GM18907 (cell line): ENCODE data around the gene TMEM221.
A peak's percentile ranks its signal among the peaks of the same experiment; 100 is the strongest.
"Not testable (repeated sequence)": the region's sequence is repeated elsewhere in the genome, so short reads cannot be mapped to it uniquely, and the experiment has no call there.

Experiments used
- ATAC-seq: cut with Tn5 transposase; IDR thresholded peaks from one replicate; pipeline ENCODE4 v1.9.1; 2021; ENCODE audit warnings: mild to moderate bottlenecking, moderate library complexity; ENCODE audit not compliant: unreplicated experiment

The TMEM221 gene

DNA sequence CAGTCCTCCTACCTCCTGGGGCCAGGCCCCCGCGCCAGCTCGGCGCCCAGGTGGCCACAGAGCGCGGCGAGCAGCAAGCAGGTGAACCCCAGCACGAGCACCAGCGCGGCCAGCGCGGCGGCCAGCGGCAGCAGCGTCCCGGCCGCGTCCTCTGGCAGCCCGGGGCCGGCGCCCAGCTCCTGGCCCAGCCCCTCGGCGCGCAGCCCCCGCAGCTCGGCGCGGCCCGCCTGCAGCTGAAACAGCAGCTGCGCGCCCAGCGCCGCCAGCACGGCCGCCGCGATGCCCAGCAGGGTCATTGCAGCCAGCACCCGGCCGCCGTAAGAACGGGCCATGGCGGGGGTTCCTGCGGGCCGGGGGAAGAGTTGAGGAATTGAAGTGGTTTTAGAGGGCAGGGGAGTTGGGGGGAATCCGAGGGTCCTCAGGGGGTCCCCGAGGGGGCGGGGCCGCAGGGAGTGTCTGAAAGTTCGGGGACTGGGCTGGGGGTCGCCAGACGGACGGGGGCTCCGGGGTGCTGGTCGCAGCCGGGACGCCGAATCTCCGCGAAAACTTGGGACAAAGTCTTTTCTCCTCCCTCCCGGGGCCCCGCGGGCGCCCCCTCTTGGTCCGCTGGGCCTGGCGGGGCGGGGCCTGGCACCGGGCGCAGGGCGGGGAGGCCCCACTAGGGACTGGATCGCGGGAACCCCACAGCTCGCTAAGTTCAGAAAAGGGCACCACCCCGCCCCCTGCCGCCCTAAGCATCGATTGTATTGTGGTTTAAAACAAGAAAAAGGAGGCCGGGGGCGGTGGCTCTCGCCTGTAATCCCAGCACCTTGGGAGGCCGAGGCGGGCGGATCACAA, at the start of gene TMEM221:
TSS of gene TMEM221 (minus strand) at position 538 of the 837 bp plus-strand sequence. CDS start at position 332, 206 bp downstream.
- no peak for ATAC-seq

DNA sequence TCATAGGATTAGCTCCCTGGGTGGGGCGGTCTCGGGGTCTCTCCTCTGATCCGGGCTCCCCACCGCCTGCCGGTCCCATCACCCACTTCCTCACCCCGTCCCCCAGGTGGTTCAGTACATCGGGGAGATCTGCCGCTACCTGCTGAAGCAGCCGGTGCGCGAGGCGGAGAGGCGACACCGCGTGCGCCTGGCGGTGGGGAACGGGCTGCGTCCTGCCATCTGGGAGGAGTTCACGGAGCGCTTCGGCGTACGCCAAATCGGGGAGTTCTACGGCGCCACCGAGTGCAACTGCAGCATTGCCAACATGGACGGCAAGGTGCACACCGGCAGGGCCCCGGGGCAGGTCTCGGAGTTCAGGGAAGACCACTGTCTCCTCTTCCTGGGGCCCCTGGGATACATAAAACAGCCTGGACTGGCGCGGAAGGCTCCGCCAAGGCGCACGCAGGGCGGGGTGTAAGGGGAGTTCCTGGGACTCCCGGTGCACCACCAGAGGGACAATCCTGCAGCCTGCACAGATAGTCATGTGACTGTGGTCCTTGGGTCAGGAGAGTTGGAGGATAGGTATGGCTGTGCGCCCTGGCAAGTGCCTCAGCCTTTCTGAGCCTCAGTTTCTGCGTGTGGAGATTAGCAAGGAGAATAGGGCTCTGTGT, 48.8 kb upstream of the TMEM221 start:
- no peak for ATAC-seq

DNA sequence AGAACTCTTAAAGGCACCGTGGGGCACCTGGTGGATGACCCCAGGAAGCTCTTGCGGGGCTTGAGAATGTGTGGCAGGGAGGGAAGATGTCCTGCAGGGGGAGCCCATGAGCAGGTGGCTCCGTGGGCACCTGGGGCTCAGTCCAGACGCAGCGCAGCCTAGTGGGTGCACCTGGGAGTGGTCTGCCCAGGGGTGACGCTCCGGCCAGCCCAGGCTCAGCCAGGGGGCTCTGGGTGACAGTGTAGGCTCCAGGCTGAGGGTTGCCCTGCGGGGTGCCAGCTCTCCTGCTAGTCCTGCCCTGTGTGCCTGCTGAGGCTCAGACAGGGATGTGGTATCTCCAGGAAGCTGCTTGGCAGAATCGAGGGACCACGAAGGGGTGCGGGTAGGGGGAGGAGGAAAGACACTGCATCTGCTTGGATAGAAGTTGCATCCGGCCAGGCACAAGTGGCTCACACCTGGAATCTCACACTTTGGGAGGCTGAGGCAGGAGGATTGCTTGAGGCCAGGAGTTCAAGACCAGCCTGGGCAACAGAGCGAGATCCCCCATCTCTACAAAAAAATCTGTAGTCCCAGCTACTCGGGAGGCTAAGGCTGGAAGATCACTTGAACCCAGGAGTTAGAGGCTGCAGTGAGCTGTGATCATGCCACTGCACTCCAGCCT, 48.0 kb upstream of the TMEM221 start:
- ATAC-seq = peak; percentile 71

DNA sequence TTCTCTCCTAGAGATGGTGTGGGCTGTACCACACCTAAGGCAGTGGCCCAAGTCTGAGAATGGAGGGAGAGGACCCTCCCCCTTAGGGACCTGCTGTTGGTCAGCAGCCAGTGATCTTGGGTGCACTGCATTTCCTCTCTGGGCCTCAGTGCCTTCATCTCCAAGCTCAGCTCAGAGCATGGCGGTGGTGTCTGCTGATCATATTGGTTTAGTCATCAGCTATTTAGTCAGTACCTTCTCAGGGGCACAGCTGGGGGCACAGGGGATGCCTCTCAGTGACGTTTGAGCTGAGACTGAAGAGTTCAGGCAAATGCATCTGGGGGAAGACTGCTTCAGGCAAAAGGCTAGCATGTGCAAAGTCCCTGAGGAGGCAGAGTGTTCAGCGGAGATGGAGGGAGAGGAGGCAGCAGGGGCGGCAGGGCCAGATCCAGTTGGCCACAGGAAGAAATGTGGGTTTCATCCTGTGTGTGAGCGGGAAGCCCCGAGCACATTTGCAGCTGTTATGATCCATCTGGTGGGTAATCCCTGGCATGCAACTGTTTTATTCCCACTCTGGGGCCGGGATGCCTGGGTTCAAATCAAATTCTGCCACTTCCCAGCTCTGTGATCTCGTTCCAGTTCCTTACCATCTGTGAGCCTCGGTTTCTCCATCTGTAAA, 47.3 kb upstream of the TMEM221 start:
- no peak for ATAC-seq

DNA sequence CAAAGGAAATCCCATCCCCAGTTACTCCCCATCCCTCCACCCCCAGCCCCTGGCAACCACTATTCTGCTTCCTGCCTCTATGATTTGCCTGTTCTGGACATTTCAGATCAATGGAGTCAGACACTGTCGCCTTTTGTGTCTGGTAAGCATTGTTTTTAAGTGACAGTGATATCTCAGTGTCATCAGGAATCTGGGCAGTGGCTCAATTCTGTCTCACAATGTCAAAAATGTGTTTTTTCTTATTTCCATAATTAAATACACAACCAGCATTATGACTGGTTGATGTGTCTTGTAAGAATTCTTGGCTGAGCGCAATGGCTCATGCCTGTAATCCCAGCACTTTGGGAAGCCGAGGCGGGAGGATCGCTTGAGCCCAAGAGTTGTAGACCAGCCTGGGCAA, 42.8 kb upstream of the TMEM221 start:
- no peak for ATAC-seq

DNA sequence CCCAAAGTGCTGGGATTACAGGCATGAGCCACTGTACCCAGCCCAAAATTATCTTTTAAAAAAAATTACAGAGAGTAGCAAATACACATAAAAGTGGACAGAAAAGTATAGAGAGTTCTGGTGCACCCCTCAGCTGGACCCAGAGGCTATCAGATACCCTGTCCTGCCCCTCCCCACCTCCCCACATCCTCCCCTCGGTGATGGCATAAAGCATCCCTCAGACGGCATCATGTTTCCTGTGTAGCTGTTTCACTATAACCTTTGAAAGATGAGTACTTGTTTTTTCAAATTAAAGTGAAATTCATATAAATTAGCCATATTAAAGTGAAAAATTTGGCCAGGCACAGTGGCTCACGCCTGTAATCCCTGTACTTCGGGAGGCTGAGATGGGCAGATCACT, 41.9 kb upstream of the TMEM221 start:
- no peak for ATAC-seq

DNA sequence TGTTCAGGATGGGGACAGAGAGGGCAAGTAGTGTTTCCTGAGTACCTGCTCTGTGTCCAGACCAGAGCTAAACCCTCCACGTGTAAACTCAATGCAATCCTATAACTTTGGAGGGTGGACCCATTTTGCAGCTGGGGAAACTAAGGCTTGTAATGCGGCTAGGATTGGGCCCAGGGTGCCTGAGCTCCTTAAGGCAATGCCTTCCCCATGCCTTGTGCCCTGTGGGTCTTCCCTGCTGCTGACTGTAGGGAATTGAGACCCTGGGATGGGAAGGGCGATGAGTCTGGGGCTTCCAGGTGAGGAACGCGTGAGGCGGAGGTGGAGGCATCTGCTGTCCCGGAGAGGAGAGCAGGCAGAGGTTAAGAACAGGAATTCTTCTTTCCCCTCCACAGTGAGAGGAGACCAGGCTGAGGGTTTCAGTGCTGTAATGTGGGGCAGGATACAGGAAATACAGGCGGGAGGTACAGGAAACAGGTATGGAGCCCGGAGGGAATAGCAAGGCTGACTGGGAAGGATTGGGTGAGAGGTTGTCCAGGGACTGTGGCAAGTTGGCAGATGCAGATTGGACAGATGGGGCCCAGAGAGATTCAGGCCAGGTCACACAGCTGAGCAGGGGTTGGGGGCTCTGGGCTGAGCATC, 41.0 kb upstream of the TMEM221 start:
- ATAC-seq = no peak

DNA sequence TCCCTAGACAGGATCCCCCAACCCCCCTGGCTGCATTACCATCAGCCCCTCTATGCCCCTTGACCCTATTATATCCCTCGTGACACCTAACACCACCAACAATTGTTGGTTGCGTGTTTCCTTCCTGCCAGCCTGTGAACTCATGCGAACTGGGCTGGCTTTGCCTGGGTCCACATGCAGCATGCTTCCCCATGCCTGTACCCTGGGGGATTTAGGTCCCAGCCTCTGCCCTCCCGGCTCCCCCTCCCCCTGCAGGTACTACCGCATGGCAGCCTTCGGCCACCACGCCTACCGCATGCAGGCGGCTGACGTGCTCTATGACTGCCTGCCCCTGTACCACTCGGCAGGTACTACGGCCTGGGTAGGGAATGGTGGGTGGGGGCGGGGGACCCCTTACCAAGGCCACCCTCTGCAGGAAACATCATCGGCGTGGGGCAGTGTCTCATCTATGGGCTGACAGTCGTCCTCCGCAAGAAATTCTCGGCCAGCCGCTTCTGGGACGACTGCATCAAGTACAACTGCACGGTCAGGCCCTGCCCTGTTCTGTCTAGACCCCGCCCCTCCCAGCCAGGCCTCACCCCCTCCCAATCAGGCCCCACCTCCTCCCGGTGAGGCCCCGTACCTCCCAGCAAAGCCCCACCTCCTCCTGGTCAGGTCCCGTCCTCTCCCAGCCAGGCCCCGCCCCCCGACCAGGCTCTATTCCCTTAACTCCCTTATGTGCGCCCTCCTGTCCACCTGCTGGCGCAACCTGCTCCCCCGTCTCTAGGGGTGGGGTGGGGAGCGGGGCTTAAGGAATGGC, 40.3 kb upstream of the TMEM221 start:
- ATAC-seq = no peak

DNA sequence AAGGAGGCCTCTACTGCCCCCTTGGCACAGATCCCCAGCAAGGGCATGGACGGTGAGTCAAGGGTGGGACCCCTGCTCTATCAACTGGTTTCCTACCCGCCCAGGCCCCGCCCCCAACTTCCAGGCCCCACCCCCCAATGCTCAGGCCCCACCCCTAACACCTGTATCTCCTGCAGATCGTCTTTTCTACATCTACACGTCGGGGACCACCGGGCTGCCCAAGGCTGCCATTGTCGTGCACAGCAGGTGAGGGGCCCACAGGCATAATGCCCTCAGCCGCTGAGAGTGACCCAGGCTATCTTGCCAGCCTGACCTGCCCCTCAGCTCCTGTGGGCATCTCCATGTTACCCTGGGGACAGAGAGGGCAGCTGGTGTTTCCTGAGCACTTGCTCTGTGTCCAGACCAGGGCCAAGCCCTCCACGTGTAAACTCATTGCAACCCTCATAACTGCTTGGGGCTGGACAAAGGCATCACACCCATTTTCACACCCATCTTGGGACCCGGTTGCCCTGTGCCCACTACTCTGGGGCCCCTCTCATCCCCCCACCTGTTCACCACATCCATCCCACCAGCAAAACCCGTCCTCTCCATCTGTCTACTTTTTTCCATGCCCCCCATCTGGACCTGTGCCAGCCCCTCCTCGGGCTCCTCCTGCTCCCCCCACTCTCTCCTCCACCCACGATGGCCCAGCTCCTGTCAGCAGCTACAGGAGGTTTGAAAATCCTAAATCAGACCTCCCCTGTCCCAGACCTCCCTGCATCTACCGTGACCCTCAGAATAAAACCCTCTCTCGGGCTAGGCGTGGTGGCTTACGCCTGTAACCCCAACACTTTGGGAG, 39.0 kb upstream of the TMEM221 start:
- ATAC-seq = no peak

DNA sequence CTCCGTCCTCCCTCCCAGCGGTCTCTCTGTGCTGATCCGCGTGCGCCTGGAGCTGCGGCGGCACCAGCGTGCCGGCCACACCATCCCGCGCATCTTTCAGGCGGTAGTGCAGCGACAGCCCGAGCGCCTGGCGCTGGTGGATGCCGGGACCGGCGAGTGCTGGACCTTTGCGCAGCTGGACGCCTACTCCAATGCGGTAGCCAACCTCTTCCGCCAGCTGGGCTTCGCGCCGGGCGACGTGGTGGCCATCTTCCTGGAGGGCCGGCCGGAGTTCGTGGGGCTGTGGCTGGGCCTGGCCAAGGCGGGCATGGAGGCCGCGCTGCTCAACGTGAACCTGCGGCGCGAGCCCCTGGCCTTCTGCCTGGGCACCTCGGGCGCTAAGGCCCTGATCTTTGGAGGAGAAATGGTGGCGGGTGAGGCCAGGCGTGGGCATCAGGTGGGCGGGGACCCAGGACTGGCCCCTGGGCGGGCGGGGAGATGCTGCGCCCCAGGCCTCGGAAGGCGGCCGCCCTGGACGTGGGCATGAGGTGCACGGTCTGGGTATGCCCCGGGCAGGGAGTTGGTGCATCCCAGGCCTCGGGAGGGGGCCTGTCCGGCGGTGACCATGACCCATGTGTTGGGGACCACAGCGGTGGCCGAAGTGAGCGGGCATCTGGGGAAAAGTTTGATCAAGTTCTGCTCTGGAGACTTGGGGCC, 38.2 kb upstream of the TMEM221 start:
- ATAC-seq = no peak

DNA sequence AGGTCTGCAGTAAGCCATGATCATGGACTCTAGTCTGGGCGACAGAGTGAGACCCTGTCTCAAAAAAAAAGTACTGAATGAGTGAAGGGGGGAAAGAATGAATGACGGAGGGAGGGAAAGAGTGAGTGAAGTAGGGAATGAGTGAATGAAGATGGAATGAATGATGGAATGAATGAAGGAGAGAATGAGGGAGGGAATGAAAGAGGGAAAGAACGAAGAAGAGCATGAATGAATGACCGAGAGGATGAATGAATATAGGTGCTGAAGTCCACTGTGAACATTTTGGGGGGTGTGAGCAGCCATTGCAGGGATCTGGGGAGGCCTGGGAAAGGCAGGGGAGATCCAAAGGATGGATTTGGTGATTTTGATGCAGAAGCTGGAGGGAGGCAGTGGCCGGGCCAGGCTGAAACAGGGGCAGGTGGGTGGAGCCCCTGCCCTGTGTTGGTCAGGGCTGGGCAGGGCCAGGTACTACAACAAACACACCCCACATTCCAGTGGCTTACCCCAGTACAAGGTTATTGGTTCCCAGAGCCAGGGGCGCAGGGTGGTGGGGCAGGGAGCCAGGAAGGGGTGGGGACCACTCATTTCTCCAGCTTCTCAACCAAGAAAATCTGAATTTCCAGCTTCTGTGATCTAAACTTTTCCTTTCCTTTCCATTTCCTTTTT, 36.2 kb upstream of the TMEM221 start:
- ATAC-seq = no peak

DNA sequence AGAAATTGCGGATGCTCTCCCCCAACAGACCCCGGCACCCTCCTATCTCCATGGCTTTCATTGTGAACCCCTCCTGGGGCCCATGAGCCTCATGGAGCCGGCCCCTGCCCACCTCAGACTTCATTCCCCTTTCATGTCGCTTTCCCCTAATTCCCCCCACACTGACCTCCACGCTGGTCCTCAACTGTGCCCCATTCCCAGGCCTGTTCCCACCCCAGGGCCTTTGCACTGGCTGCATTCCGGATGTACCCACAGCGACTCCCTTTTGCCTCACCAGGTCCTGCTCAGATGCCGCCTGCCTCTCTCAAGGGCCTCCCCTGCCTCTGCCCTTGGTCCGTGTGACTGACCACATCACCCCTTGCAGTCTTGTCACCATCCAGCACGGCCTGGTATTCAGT, 35.1 kb upstream of the TMEM221 start:
- no peak for ATAC-seq

DNA sequence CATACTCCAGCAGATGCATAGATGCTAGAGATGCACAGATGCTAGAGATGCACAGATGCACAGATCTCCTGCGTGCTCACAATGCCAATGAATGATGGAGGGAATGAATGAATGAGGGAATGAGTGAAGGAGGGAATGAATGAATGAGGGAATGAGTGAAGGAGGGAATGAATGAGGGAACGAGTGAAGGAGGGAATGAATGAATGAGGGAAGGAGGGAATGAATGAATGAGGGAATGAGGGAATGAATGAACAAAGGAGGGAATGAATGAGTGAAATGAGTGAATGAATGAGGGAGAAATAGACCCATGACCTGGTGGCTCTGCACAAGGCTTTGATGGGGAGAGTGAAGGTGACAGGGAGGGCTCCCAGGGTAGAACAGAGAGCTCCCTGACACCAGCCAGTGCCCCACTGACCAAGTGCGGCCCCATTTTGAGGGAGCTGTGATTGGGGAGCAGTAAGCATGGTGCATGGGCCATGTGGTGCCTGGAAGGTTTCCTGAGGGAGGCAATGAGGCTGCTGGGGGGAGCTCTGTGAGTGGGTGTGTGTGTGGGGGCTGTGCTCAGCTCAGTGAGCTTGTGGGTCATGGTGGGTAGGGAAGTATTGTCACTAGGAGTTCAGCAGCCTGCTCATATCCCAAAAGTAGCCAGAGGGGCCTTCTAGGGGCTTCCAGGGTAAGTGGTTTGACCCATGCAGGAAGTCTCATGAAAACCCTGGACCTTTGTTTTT, 34.6 kb upstream of the TMEM221 start:
- no peak for ATAC-seq

DNA sequence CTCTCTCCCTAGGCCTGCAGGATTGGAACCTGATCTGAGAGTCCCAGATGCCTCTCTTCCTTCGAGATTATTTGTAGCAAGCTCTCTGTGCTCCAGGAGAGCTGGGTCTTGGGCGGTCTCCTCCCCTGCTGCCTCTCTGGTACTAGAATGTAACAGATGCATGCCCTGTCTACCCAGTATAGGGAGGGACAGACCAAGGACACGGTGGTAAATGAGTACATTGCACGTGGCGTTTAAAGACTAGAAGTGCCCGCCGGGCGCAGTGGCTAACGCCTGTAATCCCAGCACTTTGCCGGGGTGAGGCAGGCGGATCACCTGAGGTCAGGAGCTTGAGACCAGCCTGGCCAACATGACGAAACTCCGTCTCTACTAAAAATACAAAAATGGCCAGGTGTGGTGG, 33.5 kb upstream of the TMEM221 start:
- no peak for ATAC-seq

DNA sequence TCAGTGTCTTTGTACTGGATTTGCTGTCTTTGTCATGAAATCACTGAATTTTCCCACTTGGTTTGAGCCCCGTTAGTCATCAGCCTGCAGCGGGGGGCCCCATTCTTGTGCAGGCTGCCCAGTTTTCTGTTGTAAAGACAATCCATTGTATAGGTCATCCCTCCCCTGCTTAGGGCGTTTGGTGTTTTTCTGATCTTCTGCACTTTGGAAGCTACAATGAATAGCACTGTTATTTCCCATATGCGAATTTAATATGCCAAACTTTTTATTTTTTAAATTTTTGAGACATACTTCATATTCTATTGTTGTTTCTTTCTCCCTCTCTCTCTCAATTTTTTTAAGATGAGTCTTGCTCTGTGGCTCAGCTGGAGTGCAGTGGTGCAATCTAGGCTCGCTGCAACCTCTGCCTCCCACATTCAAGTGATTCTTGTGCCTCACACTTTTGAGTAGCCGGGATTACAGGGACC, 30.9 kb upstream of the TMEM221 start:
- no peak for ATAC-seq

DNA sequence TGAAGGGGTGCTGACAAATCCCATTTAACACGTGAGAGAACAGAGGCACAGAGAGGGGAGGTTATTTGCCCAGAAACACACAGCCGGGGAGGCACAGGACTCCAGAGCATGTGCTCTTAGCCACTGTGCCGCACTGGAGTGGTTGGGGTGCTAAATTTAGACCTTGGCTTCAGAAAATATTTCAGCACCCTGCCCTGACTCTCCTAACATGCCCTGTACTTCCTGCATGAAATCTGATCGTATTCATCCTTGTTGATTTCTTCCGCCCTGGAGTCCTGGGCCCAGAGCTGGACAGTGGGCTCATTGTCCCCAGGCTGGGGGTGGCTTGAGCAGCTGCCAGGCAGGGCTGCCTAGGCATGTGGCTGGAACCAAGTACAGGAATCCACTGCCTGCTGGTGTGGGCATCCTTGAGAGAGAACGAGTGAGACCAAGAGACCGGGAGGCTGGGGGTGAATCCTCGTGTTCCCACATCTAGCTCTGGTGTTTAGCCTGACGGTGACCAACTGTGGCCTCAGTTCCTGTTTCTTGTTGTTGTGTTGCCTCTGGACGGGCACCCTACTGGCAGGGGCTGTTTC, 27.2 kb upstream of the TMEM221 start:
- ATAC-seq = no peak

DNA sequence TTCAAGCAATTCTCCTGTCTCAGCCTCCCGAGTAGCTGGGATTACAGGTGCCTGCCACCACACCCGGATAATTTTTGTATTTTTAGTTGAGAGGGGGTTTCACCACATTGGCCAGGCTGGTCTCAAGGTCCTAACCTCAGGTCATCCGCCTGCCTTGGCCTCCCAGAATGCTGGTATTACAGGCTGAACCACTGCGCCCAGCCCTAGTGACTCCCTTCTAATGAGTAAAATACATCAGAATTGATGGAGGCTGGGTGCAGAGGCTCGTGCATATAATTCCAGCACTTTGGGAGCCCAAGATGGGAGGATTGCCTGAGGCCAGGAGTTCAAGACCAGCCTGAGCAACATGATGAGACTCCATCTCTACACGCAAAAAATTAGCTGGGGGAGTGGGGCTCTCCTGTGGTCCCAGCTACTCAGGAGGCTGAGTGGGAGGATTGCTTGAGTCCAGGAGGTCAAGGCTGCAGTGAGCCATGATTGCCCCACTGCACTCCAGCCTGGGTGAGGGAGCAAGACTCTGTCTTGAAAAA, 26.6 kb upstream of the TMEM221 start:
- ATAC-seq = not testable (repeated sequence)
